Camera-type eye (tissue), 1 donor: ENCODE results near the gene GLIS1. TPM values are rescaled to one million over a fixed set of nuclear protein-coding genes. Genes with fewer than 3 reads are reported as not detected.

Experiments
- total RNA-seq: library from RNA; depleted of rRNA; stranded (reverse); fragments of >200 nt; gene quantifications from one replicate; pipeline ENCODE4 v1.2.3, GENCODE V29; 2014

Gene GLIS1
- 0.71 TPM for total RNA-seq

DNA sequence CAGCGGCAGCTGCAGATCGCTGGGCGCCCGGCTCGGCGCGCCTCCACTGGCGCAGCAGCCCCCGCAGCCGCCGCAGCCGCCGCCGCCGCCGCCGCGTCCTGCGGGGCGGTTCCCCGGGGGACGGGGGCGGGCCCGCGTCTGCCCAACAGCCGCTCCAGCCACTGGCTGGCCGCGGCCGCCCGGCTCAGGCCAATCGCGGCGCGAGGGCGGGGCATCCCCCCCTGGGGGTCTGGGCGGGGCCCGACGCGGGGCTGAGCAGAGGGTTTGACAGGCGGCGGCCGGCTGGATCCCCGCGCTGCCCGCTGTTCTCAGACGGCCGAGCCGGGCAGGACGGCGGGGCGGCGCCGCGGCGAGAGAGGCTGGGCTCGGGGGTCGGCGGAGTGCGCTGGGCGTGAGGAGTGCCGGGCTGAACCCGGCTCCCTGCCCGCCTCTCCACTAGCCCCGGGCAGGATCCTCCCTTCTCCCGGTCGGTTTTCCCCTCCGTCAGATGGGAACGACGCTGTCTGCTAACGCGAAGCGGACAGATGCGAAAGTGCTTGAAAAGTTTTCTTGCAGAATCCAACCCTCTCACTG lies at the start of gene GLIS1:
GLIS1 (minus strand) TSS at position 56 of the 573 bp plus-strand sequence. CDS start 1,100 bp downstream, outside the sequence.

DNA sequence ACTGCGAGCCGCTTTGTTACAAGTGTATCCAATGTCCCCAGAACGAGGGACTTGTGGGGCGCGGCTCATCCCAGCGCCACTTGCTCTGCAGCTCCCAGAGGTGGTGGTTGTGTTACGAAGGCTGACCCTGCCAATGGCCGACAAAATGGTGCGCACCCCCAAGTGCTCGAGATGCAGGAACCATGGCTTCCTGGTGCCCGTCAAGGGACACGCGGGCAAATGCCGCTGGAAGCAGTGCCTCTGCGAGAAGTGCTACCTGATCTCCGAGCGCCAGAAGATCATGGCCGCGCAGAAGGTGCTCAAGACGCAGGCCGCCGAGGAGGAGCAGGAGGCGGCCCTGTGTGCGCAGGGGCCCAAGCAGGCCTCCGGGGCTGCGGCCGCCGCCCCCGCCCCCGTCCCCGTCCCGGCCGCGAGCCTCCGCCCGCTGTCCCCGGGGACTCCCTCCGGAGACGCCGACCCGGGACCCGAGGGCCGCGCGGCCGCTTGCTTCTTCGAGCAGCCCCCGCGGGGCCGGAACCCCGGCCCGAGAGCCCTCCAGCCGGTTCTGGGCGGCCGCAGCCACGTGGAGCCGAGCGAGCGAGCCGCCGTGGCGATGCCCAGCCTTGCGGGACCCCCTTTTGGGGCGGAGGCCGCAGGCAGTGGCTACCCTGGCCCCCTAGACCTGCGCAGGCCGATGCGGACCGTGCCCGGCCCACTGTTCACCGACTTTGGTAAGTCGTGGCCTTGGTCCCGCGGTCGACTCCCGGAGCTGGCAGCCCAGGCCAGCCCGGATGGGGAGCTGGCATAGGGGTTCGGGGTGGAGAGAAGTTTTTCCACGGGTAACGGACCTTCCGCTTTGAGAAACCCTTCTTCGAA lies 279.4 kb downstream of the GLIS1 start, which contains the start of gene DMRTB1:
DMRTB1 (plus strand) TSS at position 79 of the 855 bp plus-strand sequence; CDS start at position 134, 55 bp downstream.

Other genes starting within 250 kb of the GLIS1 start
- 27.8 TPM for gene NDC1, start 99.1 kb upstream of the GLIS1 start, total RNA-seq
- 18.6 TPM for gene YIPF1, start 150.6 kb upstream of the GLIS1 start, total RNA-seq
- not detected for gene DIO1, start 155.0 kb upstream of the GLIS1 start, total RNA-seq
- gene IFT25, start 206.5 kb upstream of the GLIS1 start, total RNA-seq: 37.8 TPM
- gene LRRC42, start 207.2 kb upstream of the GLIS1 start, total RNA-seq: 29.5 TPM